ENCODE data around the gene FBLN5.

FBLN5 gene

DNA sequence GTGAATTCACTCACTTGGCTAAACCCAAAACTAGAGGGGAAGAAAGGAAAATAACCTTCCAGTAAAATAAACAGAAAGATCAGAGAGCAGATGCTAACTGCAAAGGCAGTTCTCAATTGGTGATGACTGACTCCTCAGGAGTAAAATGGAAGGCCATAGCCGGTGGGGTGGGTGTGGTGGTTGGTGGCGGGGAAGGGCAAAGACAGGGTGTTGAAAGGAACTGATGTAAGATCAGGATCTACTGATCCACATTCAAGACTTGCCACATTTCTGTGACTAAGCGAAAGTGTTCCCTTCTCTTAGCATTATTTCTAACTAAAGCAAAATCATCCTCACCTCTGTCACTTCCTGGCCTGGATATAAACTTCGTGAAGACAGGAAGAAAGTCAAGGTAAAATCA, 53.8 kb downstream of the FBLN5 start:
- TF ChIP-seq, protein P1, sequence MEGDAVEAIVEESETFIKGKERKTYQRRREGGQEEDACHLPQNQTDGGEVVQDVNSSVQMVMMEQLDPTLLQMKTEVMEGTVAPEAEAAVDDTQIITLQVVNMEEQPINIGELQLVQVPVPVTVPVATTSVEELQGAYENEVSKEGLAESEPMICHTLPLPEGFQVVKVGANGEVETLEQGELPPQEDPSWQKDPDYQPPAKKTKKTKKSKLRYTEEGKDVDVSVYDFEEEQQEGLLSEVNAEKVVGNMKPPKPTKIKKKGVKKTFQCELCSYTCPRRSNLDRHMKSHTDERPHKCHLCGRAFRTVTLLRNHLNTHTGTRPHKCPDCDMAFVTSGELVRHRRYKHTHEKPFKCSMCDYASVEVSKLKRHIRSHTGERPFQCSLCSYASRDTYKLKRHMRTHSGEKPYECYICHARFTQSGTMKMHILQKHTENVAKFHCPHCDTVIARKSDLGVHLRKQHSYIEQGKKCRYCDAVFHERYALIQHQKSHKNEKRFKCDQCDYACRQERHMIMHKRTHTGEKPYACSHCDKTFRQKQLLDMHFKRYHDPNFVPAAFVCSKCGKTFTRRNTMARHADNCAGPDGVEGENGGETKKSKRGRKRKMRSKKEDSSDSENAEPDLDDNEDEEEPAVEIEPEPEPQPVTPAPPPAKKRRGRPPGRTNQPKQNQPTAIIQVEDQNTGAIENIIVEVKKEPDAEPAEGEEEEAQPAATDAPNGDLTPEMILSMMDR (IDR thresholded peaks at IDR 0.05), result no peak
- Histone ChIP-seq H3K27ac (no peak overlapping the region), H3K27me3 (no peaks in the 10 kb centered on the region), H3K9me3 (no peaks in the 10 kb centered on the region), H3K36me3 (no peaks in the 10 kb centered on the region), H3K4me1 (ENCODE audit: control insufficient read depth in 1 of 2, insufficient read depth in 1 of 2, low read depth in 1 of 2, low read length in 1 of 2) (no peaks in the 10 kb centered on the region), H3K4me3 (ENCODE audit: low read depth in 1 of 2, low read length in 1 of 2) (no peak overlapping the region)

DNA sequence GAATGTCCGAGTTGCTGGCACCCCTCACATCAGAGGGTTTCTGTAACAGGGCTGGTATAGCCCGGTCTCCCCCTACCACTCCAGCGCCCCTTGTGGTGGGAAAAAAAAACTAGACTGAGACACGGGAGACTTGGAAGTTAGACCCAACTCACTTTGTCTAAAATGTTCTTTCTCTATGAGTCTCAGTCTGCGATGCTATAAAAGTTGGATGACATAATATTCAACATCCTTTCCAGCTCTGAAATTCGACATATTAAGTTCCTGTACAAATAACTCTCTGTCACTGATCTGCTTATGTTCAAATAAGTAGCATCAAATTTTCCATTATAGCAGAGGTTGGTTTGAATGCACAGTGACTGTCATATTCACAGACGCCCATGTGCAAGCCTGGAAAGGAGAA, 54.5 kb downstream of the FBLN5 start:
- TF ChIP-seq, protein P1 (IDR thresholded peaks at IDR 0.05), result no peak
- Histone ChIP-seq H3K4me1 (ENCODE audit: control insufficient read depth in 1 of 2, insufficient read depth in 1 of 2, low read depth in 1 of 2, low read length in 1 of 2) (no peaks in the 10 kb centered on the region), H3K4me3 (ENCODE audit: low read depth in 1 of 2, low read length in 1 of 2) (no peak overlapping the region), H3K27me3 (no peaks in the 10 kb centered on the region), H3K27ac (no peak overlapping the region), H3K36me3 (no peaks in the 10 kb centered on the region), H3K9me3 (no peaks in the 10 kb centered on the region)

DNA sequence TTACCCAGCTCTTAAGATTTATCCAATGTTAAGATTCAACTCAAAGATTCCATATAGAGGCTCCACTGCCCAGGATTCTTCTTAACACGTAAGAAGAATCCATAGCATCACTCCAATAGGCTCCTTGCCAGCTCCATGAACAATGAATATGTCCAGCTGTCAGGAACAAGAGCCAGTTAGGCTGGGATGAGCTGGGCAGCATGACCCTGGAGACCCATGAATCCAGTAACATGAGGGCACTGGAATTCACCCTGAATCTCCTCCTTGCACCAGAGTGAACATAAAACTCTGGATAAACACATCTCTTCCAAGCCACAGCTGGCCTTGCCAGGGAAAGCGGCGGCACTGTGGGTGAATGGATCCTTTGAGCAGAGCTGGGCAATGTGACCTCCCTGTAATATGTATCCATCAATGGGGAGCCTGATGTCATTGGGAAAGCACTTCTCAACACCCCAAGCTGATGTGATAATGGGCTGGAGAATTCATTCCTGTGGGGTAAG, 55.7 kb downstream of the FBLN5 start:
- Histone ChIP-seq H3K4me1 (ENCODE audit: control insufficient read depth in 1 of 2, insufficient read depth in 1 of 2, low read depth in 1 of 2, low read length in 1 of 2) (no peaks in the 10 kb centered on the region), H3K9me3 (no peaks in the 10 kb centered on the region), H3K27me3 (no peaks in the 10 kb centered on the region), H3K27ac (no peak overlapping the region), H3K36me3 (no peaks in the 10 kb centered on the region), H3K4me3 (ENCODE audit: low read depth in 1 of 2, low read length in 1 of 2) (no peak overlapping the region)
- TF ChIP-seq, protein P1 (IDR thresholded peaks at IDR 0.05), result no peak

DNA sequence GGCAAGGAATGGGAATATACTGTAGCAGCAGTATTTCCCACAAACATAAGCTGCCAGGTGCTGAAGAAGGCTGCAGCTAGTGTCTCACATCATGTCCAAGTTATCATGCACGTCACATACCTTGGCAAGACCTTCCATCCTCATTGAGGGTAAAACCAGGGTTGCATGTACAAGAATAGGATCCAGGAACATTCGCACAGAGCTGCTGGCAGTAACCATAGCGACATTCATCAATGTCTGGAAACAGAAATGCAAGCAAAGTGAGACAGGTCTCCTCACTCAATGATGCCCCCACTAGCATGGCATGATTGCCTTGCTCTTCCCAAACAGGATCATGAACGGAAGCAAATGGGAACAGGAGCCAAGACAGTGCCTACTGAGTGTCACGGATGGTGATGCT, 56.4 kb downstream of the FBLN5 start:
- no peak overlapping the region for H3K27ac ChIP-seq
- no peaks in the 10 kb centered on the region for H3K9me3 ChIP-seq
- H3K4me3 ChIP-seq (ENCODE audit: low read depth in 1 of 2, low read length in 1 of 2), result no peak overlapping the region
- no peaks in the 10 kb centered on the region for H3K4me1 ChIP-seq (ENCODE audit: control insufficient read depth in 1 of 2, insufficient read depth in 1 of 2, low read depth in 1 of 2, low read length in 1 of 2)
- no peaks in the 10 kb centered on the region for H3K27me3 ChIP-seq
- TF ChIP-seq, protein P1 (IDR thresholded peaks at IDR 0.05), result no peak
- H3K36me3 ChIP-seq, result no peaks in the 10 kb centered on the region

DNA sequence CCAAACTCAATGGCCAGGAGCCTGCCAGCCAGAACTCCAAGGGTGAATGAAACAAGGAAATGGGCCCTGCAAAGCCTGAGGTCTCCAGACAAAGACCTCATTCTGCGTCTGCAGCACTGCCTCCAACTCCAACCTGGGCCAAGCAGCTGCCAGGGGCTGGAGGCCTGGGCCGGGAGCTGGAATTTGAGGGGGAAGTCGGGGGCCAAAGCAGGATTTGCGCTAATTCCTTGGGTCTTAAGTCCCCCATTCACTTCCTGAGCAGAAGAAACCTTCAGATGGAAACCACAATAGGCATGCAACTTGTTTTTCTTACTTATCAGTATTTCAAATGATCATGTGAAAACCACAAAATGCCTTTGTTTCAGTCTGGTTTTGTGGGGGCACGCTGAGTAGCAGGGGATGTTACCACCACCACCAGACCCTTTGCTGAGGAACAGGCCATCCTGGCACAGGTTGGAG, 57.2 kb downstream of the FBLN5 start:
- TF ChIP-seq, protein P1 (IDR thresholded peaks at IDR 0.05), result no peak
- no peak overlapping the region for H3K4me3 ChIP-seq (ENCODE audit: low read depth in 1 of 2, low read length in 1 of 2)
- no peak overlapping the region for H3K27ac ChIP-seq
- H3K36me3 ChIP-seq, result no peaks in the 10 kb centered on the region
- no peaks in the 10 kb centered on the region for H3K4me1 ChIP-seq (ENCODE audit: control insufficient read depth in 1 of 2, insufficient read depth in 1 of 2, low read depth in 1 of 2, low read length in 1 of 2)
- no peaks in the 10 kb centered on the region for H3K27me3 ChIP-seq
- no peaks in the 10 kb centered on the region for H3K9me3 ChIP-seq

Measured in neutrophil (primary cell).